ENCODE measurements around the gene SNRNP35.

The SNRNP35 gene

DNA sequence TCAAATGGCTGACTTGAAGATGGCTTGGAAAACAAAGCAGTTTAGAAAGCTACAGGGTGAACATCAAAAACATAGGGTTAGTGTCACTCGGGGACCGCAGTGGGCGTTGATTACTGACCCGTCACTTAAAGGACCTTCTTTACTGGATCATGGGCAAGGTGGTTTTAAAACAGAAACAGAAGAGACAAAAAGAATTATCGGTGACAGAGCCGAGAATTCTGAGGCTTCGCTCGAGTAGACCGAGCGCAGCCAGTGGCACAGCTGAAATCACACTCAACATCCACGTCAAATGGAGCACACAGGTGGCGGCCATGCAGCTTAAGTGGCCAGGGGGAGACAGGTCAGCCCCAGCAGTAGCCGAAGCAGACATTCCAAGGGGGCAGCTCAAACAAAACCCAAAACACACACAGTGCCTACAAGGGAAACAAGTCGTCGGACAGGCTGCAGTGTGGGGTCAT, 17.3 kb downstream of the SNRNP35 start:
- Histone ChIP-seq H3F3A (ENCODE audit: low read depth) (no peaks in the 10 kb centered on the region), H3K4me2 (ENCODE audit: low read depth, low read length, poor library complexity, severe bottlenecking) (no peak overlapping the region), H3K9me3 (ENCODE audit: insufficient read depth, low read depth, low read length) (no peaks in the 10 kb centered on the region), H4K20me1 (ENCODE audit: insufficient read depth, low read length, poor library complexity, severe bottlenecking) (no peaks in the 10 kb centered on the region), H3K4me3 (ENCODE audit: low read length, poor library complexity, severe bottlenecking) (no peak overlapping the region), H3K79me2 (ENCODE audit: insufficient read depth, low read length) (no peaks in the 10 kb centered on the region), H3K9ac (ENCODE audit: low read depth, low read length, poor library complexity, severe bottlenecking) (no peak overlapping the region), H3K36me3 (ENCODE audit: insufficient read depth, low read length) (no peaks in the 10 kb centered on the region; the same call in 1 of the 2 replicates), H3K9me2 (replicated peaks; ENCODE audit: low read depth, low read length) (no peaks in the 10 kb centered on the region), H3K4me1 (ENCODE audit: insufficient read depth, low read length, poor library complexity, severe bottlenecking) (no peaks in the 10 kb centered on the region), H3K27me3 (ENCODE audit: insufficient read depth, low read length, poor library complexity, severe bottlenecking) (no peaks in the 10 kb centered on the region), H2AFZ (ENCODE audit: low read length) (no peak overlapping the region)
- TF ChIP-seq CTCF (conservative IDR thresholded peaks at IDR 0.05; ENCODE audit: low read length) (no peak), EZH2phosphoT487 (IDR thresholded peaks at IDR 0.05; ENCODE audit: borderline replicate concordance) (no peak)

DNA sequence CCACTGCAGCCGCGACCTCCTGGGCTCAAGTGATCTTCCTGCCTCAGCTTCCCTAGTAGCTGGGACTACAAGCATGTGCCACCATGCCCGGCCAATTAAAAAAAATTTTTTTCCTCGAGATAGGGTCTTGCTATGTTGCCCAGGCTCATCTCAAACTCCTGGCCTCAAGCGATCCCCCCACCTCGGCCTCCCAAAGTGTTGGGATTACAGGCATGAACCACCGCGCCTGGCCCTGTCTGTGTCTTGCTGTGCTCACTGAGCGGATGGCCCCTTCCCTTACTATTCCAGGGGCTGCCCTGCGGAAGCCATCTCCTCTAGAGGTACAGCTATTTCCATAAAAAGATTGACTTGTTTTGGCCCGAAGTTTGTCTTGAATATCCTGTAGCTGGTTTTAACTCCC, 20.1 kb downstream of the SNRNP35 start:
- no peaks in the 10 kb centered on the region for H3K9me3 ChIP-seq (ENCODE audit: insufficient read depth, low read depth, low read length)
- no peaks in the 10 kb centered on the region for H3K79me2 ChIP-seq (ENCODE audit: insufficient read depth, low read length)
- H3K36me3 ChIP-seq (ENCODE audit: insufficient read depth, low read length) = no peaks in the 10 kb centered on the region
- no peak overlapping the region for H2AFZ ChIP-seq (ENCODE audit: low read length)
- TF ChIP-seq EZH2phosphoT487 (IDR thresholded peaks at IDR 0.05; ENCODE audit: borderline replicate concordance) = no peak
- TF ChIP-seq CTCF (conservative IDR thresholded peaks at IDR 0.05; ENCODE audit: low read length) = no peak
- H3K9me2 ChIP-seq (replicated peaks; ENCODE audit: low read depth, low read length) = no peaks in the 10 kb centered on the region
- H3K9ac ChIP-seq (ENCODE audit: low read depth, low read length, poor library complexity, severe bottlenecking) = no peak overlapping the region
- no peaks in the 10 kb centered on the region for H3F3A ChIP-seq (ENCODE audit: low read depth)
- no peak overlapping the region for H3K4me3 ChIP-seq (ENCODE audit: low read length, poor library complexity, severe bottlenecking)
- H3K4me1 ChIP-seq (ENCODE audit: insufficient read depth, low read length, poor library complexity, severe bottlenecking) = peaks cover 5% of the 10 kb centered on the region
- no peaks in the 10 kb centered on the region for H3K27me3 ChIP-seq (ENCODE audit: insufficient read depth, low read length, poor library complexity, severe bottlenecking)
- H4K20me1 ChIP-seq (ENCODE audit: insufficient read depth, low read length, poor library complexity, severe bottlenecking) = no peaks in the 10 kb centered on the region
- H3K4me2 ChIP-seq (ENCODE audit: low read depth, low read length, poor library complexity, severe bottlenecking) = no peak overlapping the region

- no peak for TF ChIP-seq CTCF (conservative IDR thresholded peaks at IDR 0.05; ENCODE audit: low read length)
- no peak for TF ChIP-seq EZH2phosphoT487 (IDR thresholded peaks at IDR 0.05; ENCODE audit: borderline replicate concordance)
- Histone ChIP-seq H3K9me3 (ENCODE audit: insufficient read depth, low read depth, low read length) (no peaks in the 10 kb centered on the region), H3K36me3 (ENCODE audit: insufficient read depth, low read length) (no peaks in the 10 kb centered on the region), H3F3A (ENCODE audit: low read depth) (no peaks in the 10 kb centered on the region), H3K4me3 (ENCODE audit: low read length, poor library complexity, severe bottlenecking) (no peak overlapping the region), H3K9me2 (replicated peaks; ENCODE audit: low read depth, low read length) (no peaks in the 10 kb centered on the region), H3K79me2 (ENCODE audit: insufficient read depth, low read length) (no peaks in the 10 kb centered on the region), H2AFZ (ENCODE audit: low read length) (no peak overlapping the region), H3K4me1 (ENCODE audit: insufficient read depth, low read length, poor library complexity, severe bottlenecking) (peaks cover 12% of the 10 kb centered on the region), H4K20me1 (ENCODE audit: insufficient read depth, low read length, poor library complexity, severe bottlenecking) (no peaks in the 10 kb centered on the region), H3K27me3 (ENCODE audit: insufficient read depth, low read length, poor library complexity, severe bottlenecking) (no peaks in the 10 kb centered on the region), H3K9ac (ENCODE audit: low read depth, low read length, poor library complexity, severe bottlenecking) (no peak overlapping the region), H3K4me2 (ENCODE audit: low read depth, low read length, poor library complexity, severe bottlenecking) (no peak overlapping the region)
Observed at GRCh38 chr12:123478762-123479161, 20.8 kb downstream of the SNRNP35 start.

Data from Loucy (cell line).